ENCODE measurements around the gene LIN7B. TPM values are rescaled to one million over a fixed set of nuclear protein-coding genes. Genes with fewer than 3 reads are reported as not detected.

LIN7B gene
- total RNA-seq, 2 donors from 2014 or later = 9.5 to 14.9 TPM

DNA sequence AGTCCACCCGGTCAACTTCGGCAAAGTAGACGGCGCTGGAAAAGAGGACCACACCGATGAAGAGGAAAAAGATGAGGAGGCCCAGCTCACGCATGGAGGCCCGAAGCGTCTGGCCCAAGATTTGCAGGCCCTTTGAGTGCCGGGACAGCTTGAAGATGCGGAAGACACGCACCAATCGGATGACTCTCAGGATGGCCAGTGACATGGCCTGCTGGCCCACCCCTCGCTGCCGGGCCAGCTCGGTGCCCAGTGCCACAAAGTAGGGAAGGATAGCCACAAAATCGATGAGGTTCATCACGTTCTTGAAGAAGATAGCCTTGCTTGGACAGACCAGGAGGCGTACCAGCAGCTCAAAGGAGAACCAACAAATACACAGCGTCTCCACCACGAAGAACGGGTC is 43.8 kb upstream of the LIN7B start:
- no peak overlapping the region for H3K9ac ChIP-seq (ENCODE audit: extremely low read depth, low read length, poor library complexity, severe bottlenecking)
- Mint-ChIP-seq H3K9me3 (peaks cover 10% of the 10 kb centered on the region), H3K27ac (no peak overlapping the region), H3K4me1 (peaks cover 3% of the 10 kb centered on the region), H3K4me3 (no peak overlapping the region), H3K36me3 (ENCODE audit: low read depth) (peaks cover 2% of the 10 kb centered on the region), H3K27me3 (ENCODE audit: insufficient read depth) (peaks cover 93% of the 10 kb centered on the region)
- WGBS, 2 experiments (ENCODE audit: insufficient coverage in 1 of 2, insufficient read length in 1 of 2) = 92 to 96% methylated on average over 19 to 21 of the region's 21 CpGs
- H3K4me1 ChIP-seq (ENCODE audit: control insufficient read depth, insufficient read depth, low read length) = no peaks in the 10 kb centered on the region
- peaks cover 79% of the 10 kb centered on the region for H3K27me3 ChIP-seq (ENCODE audit: control insufficient read depth, insufficient read depth, low read length, poor library complexity, severe bottlenecking)
- H3K27ac ChIP-seq (ENCODE audit: low read depth, low read length) = no peak overlapping the region
- H3K9me3 ChIP-seq (ENCODE audit: control insufficient read depth, low read length) = no peaks in the 10 kb centered on the region
- no peak for DNase-seq
- TF ChIP-seq, protein P1, sequence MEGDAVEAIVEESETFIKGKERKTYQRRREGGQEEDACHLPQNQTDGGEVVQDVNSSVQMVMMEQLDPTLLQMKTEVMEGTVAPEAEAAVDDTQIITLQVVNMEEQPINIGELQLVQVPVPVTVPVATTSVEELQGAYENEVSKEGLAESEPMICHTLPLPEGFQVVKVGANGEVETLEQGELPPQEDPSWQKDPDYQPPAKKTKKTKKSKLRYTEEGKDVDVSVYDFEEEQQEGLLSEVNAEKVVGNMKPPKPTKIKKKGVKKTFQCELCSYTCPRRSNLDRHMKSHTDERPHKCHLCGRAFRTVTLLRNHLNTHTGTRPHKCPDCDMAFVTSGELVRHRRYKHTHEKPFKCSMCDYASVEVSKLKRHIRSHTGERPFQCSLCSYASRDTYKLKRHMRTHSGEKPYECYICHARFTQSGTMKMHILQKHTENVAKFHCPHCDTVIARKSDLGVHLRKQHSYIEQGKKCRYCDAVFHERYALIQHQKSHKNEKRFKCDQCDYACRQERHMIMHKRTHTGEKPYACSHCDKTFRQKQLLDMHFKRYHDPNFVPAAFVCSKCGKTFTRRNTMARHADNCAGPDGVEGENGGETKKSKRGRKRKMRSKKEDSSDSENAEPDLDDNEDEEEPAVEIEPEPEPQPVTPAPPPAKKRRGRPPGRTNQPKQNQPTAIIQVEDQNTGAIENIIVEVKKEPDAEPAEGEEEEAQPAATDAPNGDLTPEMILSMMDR (conservative IDR thresholded peaks at IDR 0.05) = no peak
- no peak overlapping the region for H3K4me3 ChIP-seq (ENCODE audit: low read length)
- H3K36me3 ChIP-seq (ENCODE audit: control insufficient read depth, insufficient read depth, low read length) = no peaks in the 10 kb centered on the region

DNA sequence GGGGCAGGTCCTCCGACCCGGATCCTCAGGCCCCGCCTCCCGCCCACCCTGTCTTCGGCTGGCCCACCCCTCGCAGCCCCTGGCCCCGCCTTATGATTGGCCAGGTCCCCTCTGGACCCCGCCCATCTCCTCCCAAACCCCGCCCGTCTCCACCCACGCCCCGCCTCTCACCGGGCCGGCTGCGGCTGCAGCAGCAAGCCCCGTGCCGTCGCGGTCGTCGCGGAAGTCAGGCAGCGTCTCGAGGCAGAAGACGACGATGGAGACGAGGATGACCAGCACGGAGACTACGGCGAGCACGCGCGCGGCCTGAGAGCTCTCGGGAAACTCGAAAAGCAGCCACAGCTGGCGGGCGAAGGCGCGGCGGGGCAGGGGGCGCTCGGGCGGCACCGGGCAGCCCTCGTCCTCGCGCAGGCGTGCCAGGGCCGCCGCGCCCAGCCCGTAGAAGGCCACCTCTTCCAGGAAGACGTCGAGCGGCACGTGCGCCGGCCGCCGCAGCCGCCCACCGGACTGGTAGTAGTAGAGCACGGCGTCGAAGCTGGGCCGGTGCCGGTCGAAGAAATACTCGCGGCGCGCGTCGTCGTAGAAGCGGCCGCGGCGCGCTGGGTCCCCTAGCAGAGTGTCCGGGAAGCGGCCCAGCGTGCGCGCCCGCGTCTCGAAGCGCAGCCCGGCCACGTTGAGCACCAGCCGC is 42.2 kb upstream of the LIN7B start:
- H3K4me3 ChIP-seq (ENCODE audit: low read length) = no peak overlapping the region
- peaks cover 69% of the 10 kb centered on the region for H3K27me3 ChIP-seq (ENCODE audit: control insufficient read depth, insufficient read depth, low read length, poor library complexity, severe bottlenecking)
- H3K9ac ChIP-seq (ENCODE audit: extremely low read depth, low read length, poor library complexity, severe bottlenecking) = no peak overlapping the region
- TF ChIP-seq, protein P1 (conservative IDR thresholded peaks at IDR 0.05) = no peak
- no peak overlapping the region for H3K27ac ChIP-seq (ENCODE audit: low read depth, low read length)
- H3K4me1 Mint-ChIP-seq = no peaks in the 10 kb centered on the region
- no peaks in the 10 kb centered on the region for H3K4me1 ChIP-seq (ENCODE audit: control insufficient read depth, insufficient read depth, low read length)
- H3K36me3 Mint-ChIP-seq (ENCODE audit: low read depth) = peaks cover 2% of the 10 kb centered on the region
- peaks cover 10% of the 10 kb centered on the region for H3K9me3 Mint-ChIP-seq
- no peaks in the 10 kb centered on the region for H3K9me3 ChIP-seq (ENCODE audit: control insufficient read depth, low read length)
- 20 to 25% methylated on average over 43 to 93 of the region's 93 CpGs for WGBS, 2 experiments (ENCODE audit: insufficient coverage in 1 of 2, insufficient read length in 1 of 2)
- peaks cover 83% of the 10 kb centered on the region for H3K27me3 Mint-ChIP-seq (ENCODE audit: insufficient read depth)
- DNase-seq = peak; percentile 95
- H3K4me3 Mint-ChIP-seq = peak overlapping the region; percentile 21
- H3K27ac Mint-ChIP-seq = no peak overlapping the region
- H3K36me3 ChIP-seq (ENCODE audit: control insufficient read depth, insufficient read depth, low read length) = no peaks in the 10 kb centered on the region

DNA sequence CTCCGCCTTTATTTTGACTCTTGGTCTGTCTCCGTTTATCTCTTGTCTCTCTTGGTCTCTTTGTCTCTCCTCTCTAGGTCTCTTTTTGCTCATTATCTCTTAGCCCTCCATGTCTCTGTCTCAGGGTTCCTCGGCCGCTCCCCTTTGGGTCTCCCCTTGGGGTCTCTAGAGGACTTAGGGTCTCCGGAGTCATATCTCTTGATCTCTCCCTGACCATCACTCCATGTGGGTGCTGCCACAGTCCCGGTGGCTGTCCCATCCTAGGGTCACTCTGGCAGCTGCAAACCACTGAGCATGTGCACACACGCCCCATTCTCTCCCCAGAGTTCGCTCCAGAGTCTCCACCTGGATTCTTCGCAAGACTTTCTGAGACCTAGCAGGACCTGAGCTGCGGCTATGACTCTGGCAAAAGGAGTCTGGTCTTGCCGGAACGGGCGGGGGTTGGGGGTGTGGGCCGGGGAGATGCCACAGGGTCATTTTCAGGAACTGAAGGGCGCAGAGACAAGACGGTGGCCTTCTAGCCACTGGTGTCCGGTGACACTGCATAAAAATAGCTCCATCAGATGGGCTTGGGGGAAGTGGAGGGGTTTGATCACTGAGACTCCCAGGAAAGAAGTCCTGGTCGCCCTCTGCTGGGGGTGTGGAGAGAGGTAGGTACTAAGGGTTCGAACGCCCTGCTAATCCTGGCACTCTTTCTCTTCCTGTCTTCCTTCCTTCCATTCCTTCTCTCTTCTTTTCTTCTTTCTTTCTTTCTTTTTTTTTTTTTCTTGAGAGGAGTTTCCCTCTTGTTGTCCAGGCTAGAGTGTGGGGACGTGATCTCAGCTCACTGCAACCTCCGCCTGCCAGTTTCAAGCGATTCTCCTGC is 40.4 kb upstream of the LIN7B start:
- Histone ChIP-seq H3K27me3 (ENCODE audit: control insufficient read depth, insufficient read depth, low read length, poor library complexity, severe bottlenecking) (peaks cover 56% of the 10 kb centered on the region), H3K36me3 (ENCODE audit: control insufficient read depth, insufficient read depth, low read length) (no peaks in the 10 kb centered on the region), H3K9me3 (ENCODE audit: control insufficient read depth, low read length) (no peaks in the 10 kb centered on the region), H3K9ac (ENCODE audit: extremely low read depth, low read length, poor library complexity, severe bottlenecking) (no peak overlapping the region), H3K4me1 (ENCODE audit: control insufficient read depth, insufficient read depth, low read length) (no peaks in the 10 kb centered on the region), H3K4me3 (ENCODE audit: low read length) (no peak overlapping the region), H3K27ac (ENCODE audit: low read depth, low read length) (no peak overlapping the region)
- H3K36me3 Mint-ChIP-seq (ENCODE audit: low read depth) = peaks cover 2% of the 10 kb centered on the region
- TF ChIP-seq, protein P1 (conservative IDR thresholded peaks at IDR 0.05) = peak; percentile 70
- peaks cover 10% of the 10 kb centered on the region for H3K9me3 Mint-ChIP-seq
- H3K4me3 Mint-ChIP-seq = no peak overlapping the region
- H3K27me3 Mint-ChIP-seq (ENCODE audit: insufficient read depth) = peaks cover 76% of the 10 kb centered on the region
- H3K4me1 Mint-ChIP-seq = no peaks in the 10 kb centered on the region
- WGBS, 2 experiments (ENCODE audit: insufficient coverage in 1 of 2, insufficient read length in 1 of 2) = 79 to 82% methylated on average over 18 to 21 of the region's 23 CpGs
- no peak overlapping the region for H3K27ac Mint-ChIP-seq
- DNase-seq = peak; percentile 80
